ENCODE data around the gene CX3CL1.

DNA sequence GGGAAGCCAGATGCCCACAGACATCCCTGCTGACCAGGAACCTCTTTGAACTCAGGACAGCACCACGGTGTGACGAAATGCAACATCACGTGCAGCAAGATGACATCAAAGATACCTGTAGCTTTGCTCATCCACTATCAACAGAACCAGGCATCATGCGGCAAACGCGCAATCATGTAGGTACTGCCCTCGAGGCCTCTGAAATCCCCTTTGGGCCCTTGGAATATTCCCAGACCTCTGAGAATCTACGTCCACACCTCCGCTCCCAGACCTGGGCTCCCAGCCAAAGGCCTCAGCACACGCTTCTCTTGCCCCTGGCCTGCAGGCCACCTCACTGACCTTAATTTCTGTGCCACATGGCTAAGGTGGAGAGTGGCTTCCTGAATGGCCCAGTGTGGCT is 7.3 kb downstream of the CX3CL1 start:
- no peak for TF ChIP-seq CTCF (IDR thresholded peaks at IDR 0.05; ENCODE audit: borderline replicate concordance, extremely low read depth, low read length, poor library complexity, severe bottlenecking)
- no peak for TF ChIP-seq EZH2 (IDR thresholded peaks at IDR 0.05; ENCODE audit: borderline replicate concordance, low read depth, low read length, severe bottlenecking)

All from DND-41 (cell line).